Motor neuron (in vitro differentiated cells): ENCODE measurements around the gene MAN1A2. TPM values are rescaled to one million over a fixed set of nuclear protein-coding genes. Genes with fewer than 3 reads are reported as not detected.

Experiments
- ATAC-seq, 8 experiments: fragments of 200-7000 bp; cut with Tn5 transposase; replicated peaks in 6 of 8; 2 replicates each; pipeline ENCODE4 v1.8.0; 2021; ENCODE audit warnings: mild to moderate bottlenecking in 8 of 8, moderate library complexity in 8 of 8
- H3K27ac ChIP-seq, 2 donors: fragments of 250-450 bp; sonication (Bioruptor Pico); 2 replicates each; pipeline ENCODE4 v1.9.0; 2021; ENCODE audit warnings: antibody characterized with exemption in 2 of 2, mild to moderate bottlenecking in 2 of 2, moderate library complexity in 1 of 2
- H3K4me1 ChIP-seq, 2 donors: fragments of 250-450 bp; sonication (Bioruptor Pico); replicated peaks in 1 of 2; 2 replicates each; pipeline ENCODE4 v1.6.1; 2021; ENCODE audit warnings: antibody characterized with exemption in 2 of 2, mild to moderate bottlenecking in 2 of 2, moderate library complexity in 1 of 2
- H3K4me3 ChIP-seq, 5 donors: fragments of 250-450 bp; sonication (Bioruptor Pico); 2 replicates each; pipeline ENCODE4 v1.9.0; 2021; ENCODE audit warnings: antibody characterized with exemption in 5 of 5, mild to moderate bottlenecking in 5 of 5, moderate library complexity in 4 of 5
- WGBS, 10 experiments: fragments of 450-650 bp; shearing (Covaris generic); methylation state at CpG; one replicate each; pipeline ENCODE4 v1.0.0; 2022; 5-methylcytosine and 5-hydroxymethylcytosine counted together
- in situ Hi-C, 9 experiments: fragments of 400-800 bp; cut with MboI; loops; one replicate each; pipeline ENCODE4 v1.15.0; 2021; ENCODE audit warnings: low sequenced_read_pairs in 9 of 9, low pct_unique_long_range_greater_than_20kb in 2 of 9; ENCODE audit not compliant: unreplicated experiment in 9 of 9
- total RNA-seq, 8 experiments: library from RNA; unstranded; fragments of 300-600 nt; gene quantifications; 2 replicates each; pipeline versions ENCODE4 v1.2.3 to v1.2.4, GENCODE V29; 2022

The MAN1A2 gene
- total RNA-seq, 8 experiments from 2014 or later: 33.3 to 57.9 (median 41.1) TPM

GRCh38 chr1:117569856-117570255, 202.6 kb downstream of the MAN1A2 start:
- Histone ChIP-seq H3K27ac (no peak overlapping the region), H3K4me3 (no peak overlapping the region), H3K4me1 (no peaks in the 10 kb centered on the region)
- WGBS, 10 experiments: 0 to 90% (median 65%) methylated on average over 1 to 3 of the region's 3 CpGs; no CpG with 5 or more reads in 1 of the 10 experiments
- in situ Hi-C loops: loop anchor here in 2 of 9 experiments (10.0 to 25.0 kb wide), 2 partner anchors 135 to 167 kb away; no protein-coding TSS in a partner anchor
- ATAC-seq: no peak

- Histone ChIP-seq H3K27ac (no peak overlapping the region), H3K4me3 (no peak overlapping the region), H3K4me1 (no peaks in the 10 kb centered on the region)
- in situ Hi-C loops: loop anchor here in 1 of 9 experiments (25.0 kb wide), 1 partner anchor 166 kb away; no protein-coding TSS in a partner anchor
- WGBS, 10 experiments: 56 to 100% (median 74%) methylated on average over 1 to 8 of the region's 8 CpGs; no CpG with 5 or more reads in 4 of the 10 experiments
- ATAC-seq: no peak
Observed at GRCh38 chr1:117570988-117571409, 203.8 kb downstream of the MAN1A2 start.

GRCh38 chr1:117571496-117571895, 204.2 kb downstream of the MAN1A2 start:
- H3K4me1 ChIP-seq: no peaks in the 10 kb centered on the region
- H3K4me3 ChIP-seq: no peak overlapping the region
- WGBS, 10 experiments: 33 to 100% (median 72%) methylated on average over 1 to 5 of the region's 5 CpGs; no CpG with 5 or more reads in 1 of the 10 experiments
- no peak overlapping the region for H3K27ac ChIP-seq
- no peak for ATAC-seq
- in situ Hi-C loops: loop anchor here in 1 of 9 experiments (25.0 kb wide), 1 partner anchor 166 kb away; no protein-coding TSS in a partner anchor

GRCh38 chr1:117572546-117572945, 205.3 kb downstream of the MAN1A2 start:
- ATAC-seq: no peak
- in situ Hi-C loops: loop anchor here in 1 of 9 experiments (25.0 kb wide), 1 partner anchor 165 kb away; no protein-coding TSS in a partner anchor
- WGBS, 10 experiments: 38 to 100% (median 71%) methylated on average over 2 to 4 of the region's 4 CpGs; no CpG with 5 or more reads in 3 of the 10 experiments

GRCh38 chr1:117573386-117574023, 206.3 kb downstream of the MAN1A2 start:
- no peak overlapping the region for H3K4me3 ChIP-seq
- ATAC-seq: peak in 2 of 8 experiments; percentile 59 to 82
- in situ Hi-C loops: loop anchor here in 1 of 9 experiments (25.0 kb wide), 1 partner anchor 164 kb away; no protein-coding TSS in a partner anchor
- no peak overlapping the region for H3K27ac ChIP-seq
- H3K4me1 ChIP-seq: no peaks in the 10 kb centered on the region
- WGBS, 10 experiments: 0 to 82% (median 47%) methylated on average over 1 to 5 of the region's 10 CpGs; no CpG with 5 or more reads in 4 of the 10 experiments

More at GRCh38 chr1:117572546-117572945, 205.3 kb downstream of the MAN1A2 start:
- H3K4me3 ChIP-seq: no peak overlapping the region
- H3K27ac ChIP-seq: no peak overlapping the region
- no peaks in the 10 kb centered on the region for H3K4me1 ChIP-seq

- in situ Hi-C loops: loop anchor here in 1 of 9 experiments (25.0 kb wide), 1 partner anchor 163 kb away; no protein-coding TSS in a partner anchor
- Histone ChIP-seq H3K27ac (no peak overlapping the region), H3K4me3 (no peak overlapping the region), H3K4me1 (no peaks in the 10 kb centered on the region)
- ATAC-seq: peak in 1 of 8 experiments; percentile 23
- WGBS, 10 experiments: 26 to 100% (median 55%) methylated on average over 1 to 5 of the region's 5 CpGs; no CpG with 5 or more reads in 4 of the 10 experiments
Observed at GRCh38 chr1:117574161-117574835, 207.0 kb downstream of the MAN1A2 start.

- 72 to 100% (median 86%) methylated on average over 1 to 8 of the region's 8 CpGs; no CpG with 5 or more reads in 4 of the 10 experiments for WGBS, 10 experiments
- H3K4me3 ChIP-seq: no peak overlapping the region
- no peaks in the 10 kb centered on the region for H3K4me1 ChIP-seq
- no peak for ATAC-seq
- in situ Hi-C loops: no loop called here
- no peak overlapping the region for H3K27ac ChIP-seq
Observed at GRCh38 chr1:117575586-117576225, 208.5 kb downstream of the MAN1A2 start.

GRCh38 chr1:117576236-117576635, 209.0 kb downstream of the MAN1A2 start:
- no peak overlapping the region for H3K4me3 ChIP-seq
- H3K27ac ChIP-seq: no peak overlapping the region
- 83 to 100% (median 90%) methylated on average over 1 to 2 of the region's 3 CpGs; no CpG with 5 or more reads in 5 of the 10 experiments for WGBS, 10 experiments
- ATAC-seq: no peak
- in situ Hi-C loops: no loop called here
- no peaks in the 10 kb centered on the region for H3K4me1 ChIP-seq

- WGBS, 10 experiments: 60 to 90% methylated on average over 1 to 2 of the region's 2 CpGs; no CpG with 5 or more reads in 8 of the 10 experiments
- H3K27ac ChIP-seq: no peak overlapping the region
- H3K4me1 ChIP-seq: no peaks in the 10 kb centered on the region
- in situ Hi-C loops: no loop called here
- no peak overlapping the region for H3K4me3 ChIP-seq
- ATAC-seq: no peak
Observed at GRCh38 chr1:117577191-117577885, 210.1 kb downstream of the MAN1A2 start.

- in situ Hi-C loops: no loop called here
Observed at GRCh38 chr1:117578466-117578865, 211.2 kb downstream of the MAN1A2 start.

More at GRCh38 chr1:117578466-117578865, 211.2 kb downstream of the MAN1A2 start:
- WGBS, 10 experiments: 33 to 100% (median 83%) methylated on average over 1 to 4 of the region's 4 CpGs; no CpG with 5 or more reads in 1 of the 10 experiments
- no peak for ATAC-seq
- Histone ChIP-seq H3K27ac (no peak overlapping the region), H3K4me1 (no peaks in the 10 kb centered on the region), H3K4me3 (no peak overlapping the region)
